Muscle layer of colon (tissue), 2 donors: ENCODE results near the gene TRAM2.
"Not testable (repeated sequence)": the region's sequence is repeated elsewhere in the genome, so short reads cannot be mapped to it uniquely, and the experiment has no call there.

Experiments
- H3K27ac ChIP-seq: one replicate; pipeline ENCODE4 v1.7.0; 2013; ENCODE audit warnings: low read depth, mild to moderate bottlenecking, low read length, moderate library complexity
- H3K27me3 ChIP-seq, 2 donors: one replicate each; pipeline ENCODE4 v1.7.0; 2013; ENCODE audit warnings: low read length in 2 of 2, mild to moderate bottlenecking in 2 of 2; ENCODE audit not compliant: insufficient read depth in 2 of 2, control insufficient read depth in 1 of 2
- H3K36me3 ChIP-seq: one replicate; pipeline ENCODE4 v1.7.0; 2013; ENCODE audit warnings: mild to moderate bottlenecking, low read length; ENCODE audit not compliant: insufficient read depth
- H3K4me1 ChIP-seq: one replicate; pipeline ENCODE4 v1.7.0; 2013; ENCODE audit warnings: mild to moderate bottlenecking, low read length; ENCODE audit not compliant: insufficient read depth
- H3K4me3 ChIP-seq, 2 donors: one replicate each; pipeline ENCODE4 v1.7.0; 2013; ENCODE audit warnings: low read length in 2 of 2, low read depth in 1 of 2, mild to moderate bottlenecking in 1 of 2, moderate library complexity in 1 of 2
- H3K9ac ChIP-seq: one replicate; pipeline ENCODE4 v1.7.0; 2013; ENCODE audit warnings: low read length
- H3K9me3 ChIP-seq: one replicate; pipeline ENCODE4 v1.7.0; 2013; ENCODE audit warnings: mild to moderate bottlenecking, low read length
- donor health status: abdominal sarcoma.
- donor health status: Adenocarcinoma of cecum.

The TRAM2 gene

DNA sequence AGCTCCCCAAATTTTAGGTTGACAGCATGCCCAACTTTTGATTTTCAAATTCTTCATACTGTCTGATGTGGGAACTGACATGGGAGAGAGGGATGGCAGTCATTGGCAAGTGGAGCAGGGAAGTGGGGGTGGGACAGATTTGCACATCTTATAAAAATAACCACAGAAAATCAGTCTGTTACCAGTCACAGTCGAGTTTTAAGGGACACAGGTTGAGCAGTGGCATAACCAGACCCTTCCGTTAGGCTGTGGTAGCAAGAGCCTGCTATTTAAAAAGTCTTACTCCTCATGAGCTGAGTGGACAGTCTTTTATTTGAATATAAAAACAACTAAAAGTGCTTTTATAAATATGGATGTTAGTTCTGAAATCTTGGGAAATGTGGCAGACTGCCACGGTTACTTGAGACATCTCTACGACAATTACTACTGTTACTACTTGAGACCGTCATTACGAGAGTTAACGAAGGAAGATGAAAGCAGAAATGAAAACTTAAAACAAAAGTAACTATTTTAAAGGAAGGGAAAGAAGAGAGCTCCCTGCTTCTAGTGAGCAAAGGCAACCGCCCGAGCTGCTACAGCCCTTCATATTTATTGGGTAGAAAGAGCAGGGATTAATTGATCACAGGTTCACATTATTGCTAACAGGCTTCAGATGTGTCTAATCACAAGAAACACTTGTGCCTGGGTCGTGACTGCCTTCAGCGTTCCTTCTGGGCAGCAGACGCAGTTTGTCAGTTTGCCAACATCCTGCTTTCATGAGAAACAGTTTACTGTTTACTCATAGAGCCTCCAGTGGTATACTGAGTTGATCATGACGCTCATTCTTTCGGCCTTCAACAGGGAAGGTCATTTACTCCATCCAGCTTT is 85.4 kb downstream of the TRAM2 start:
- H3K9ac ChIP-seq: no peak overlapping the region
- no peaks in the 10 kb centered on the region for H3K27me3 ChIP-seq
- no peaks in the 10 kb centered on the region for H3K36me3 ChIP-seq
- no peaks in the 10 kb centered on the region for H3K4me1 ChIP-seq
- no peak overlapping the region for H3K27ac ChIP-seq
- H3K4me3 ChIP-seq: no peak overlapping the region
- no peaks in the 10 kb centered on the region for H3K9me3 ChIP-seq

DNA sequence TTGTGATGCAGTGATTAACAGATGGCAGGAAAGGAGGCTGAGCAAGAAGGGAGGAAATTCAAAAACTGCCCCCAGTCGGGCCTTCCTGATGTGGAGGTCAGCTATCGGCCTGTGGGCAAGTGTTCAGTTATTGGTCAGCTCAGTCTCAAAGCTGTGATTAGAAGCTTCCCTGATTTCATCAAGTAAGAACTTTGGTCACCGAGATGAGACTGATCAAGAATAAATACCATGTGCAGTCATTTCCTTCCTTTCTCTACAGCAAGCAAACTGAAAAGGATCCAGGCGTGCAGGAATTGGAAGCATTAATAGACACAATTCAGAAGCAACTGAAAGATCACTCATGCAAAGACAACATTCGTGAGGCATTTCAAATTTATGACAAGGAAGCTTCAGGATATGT is 87.0 kb downstream of the TRAM2 start:
- Histone ChIP-seq H3K27me3 (no peaks in the 10 kb centered on the region), H3K36me3 (no peaks in the 10 kb centered on the region), H3K4me3 (no peak overlapping the region), H3K4me1 (no peaks in the 10 kb centered on the region), H3K9ac (no peak overlapping the region), H3K9me3 (no peaks in the 10 kb centered on the region), H3K27ac (no peak overlapping the region)

DNA sequence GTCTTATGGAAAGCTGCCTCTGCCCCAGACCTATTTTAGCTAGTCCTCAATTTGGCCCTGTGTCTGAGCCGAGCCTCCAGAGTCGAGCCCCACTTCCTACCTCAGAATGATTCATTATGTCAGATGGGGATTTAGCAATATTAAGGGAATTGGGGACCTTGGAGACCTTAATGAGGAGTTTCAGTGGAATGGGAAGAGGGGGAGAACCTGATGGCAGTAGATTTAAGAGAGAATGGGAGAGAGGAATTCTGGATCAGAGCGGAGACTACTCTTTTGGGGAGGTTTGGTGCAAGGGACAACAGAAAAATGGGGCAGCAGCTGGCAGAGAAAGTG is 93.2 kb downstream of the TRAM2 start:
- Histone ChIP-seq H3K9ac (no peak overlapping the region), H3K9me3 (no peaks in the 10 kb centered on the region), H3K4me3 (no peak overlapping the region), H3K36me3 (no peaks in the 10 kb centered on the region), H3K27ac (no peak overlapping the region), H3K27me3 (no peaks in the 10 kb centered on the region), H3K4me1 (no peaks in the 10 kb centered on the region)

DNA sequence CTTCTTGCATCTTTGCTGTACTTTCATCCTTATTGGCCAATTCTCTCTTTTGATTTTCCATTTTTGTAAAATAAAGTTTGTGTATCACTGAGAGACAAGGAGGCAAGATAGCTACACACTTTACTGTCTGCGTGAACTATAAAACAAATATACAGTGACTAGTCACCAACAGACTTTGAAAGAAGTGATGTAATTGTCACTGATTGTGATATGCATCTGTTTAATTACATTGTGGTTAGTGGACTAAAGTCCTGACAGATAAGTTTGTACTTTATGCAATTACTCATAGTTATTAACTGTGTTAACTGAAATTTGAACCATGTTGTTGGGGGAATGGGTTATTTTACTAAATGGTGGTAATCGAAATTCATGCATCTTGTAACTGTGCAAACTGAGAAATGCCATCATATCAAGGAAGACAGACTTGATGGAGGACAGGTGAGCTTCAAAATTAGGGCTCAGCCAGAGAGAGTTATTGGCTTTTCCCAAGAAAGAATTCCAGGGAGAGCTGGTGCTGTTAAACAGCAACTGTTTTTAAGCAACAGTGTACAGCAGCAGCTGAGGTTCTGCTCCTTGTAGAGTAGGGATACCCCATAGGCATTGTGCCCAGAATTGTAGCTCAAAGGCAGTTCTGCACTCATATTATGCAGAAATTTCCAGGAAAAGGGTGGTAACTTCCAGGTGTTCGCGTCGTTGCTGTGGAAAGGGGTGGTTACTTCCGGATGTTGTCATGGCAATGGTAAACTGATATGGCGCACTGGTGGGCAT is 93.8 kb downstream of the TRAM2 start:
- H3K27me3 ChIP-seq: no peaks in the 10 kb centered on the region
- H3K9me3 ChIP-seq: no peaks in the 10 kb centered on the region
- no peaks in the 10 kb centered on the region for H3K4me1 ChIP-seq
- no peak overlapping the region for H3K9ac ChIP-seq
- H3K27ac ChIP-seq: no peak overlapping the region
- no peaks in the 10 kb centered on the region for H3K36me3 ChIP-seq
- H3K4me3 ChIP-seq: no peak overlapping the region

DNA sequence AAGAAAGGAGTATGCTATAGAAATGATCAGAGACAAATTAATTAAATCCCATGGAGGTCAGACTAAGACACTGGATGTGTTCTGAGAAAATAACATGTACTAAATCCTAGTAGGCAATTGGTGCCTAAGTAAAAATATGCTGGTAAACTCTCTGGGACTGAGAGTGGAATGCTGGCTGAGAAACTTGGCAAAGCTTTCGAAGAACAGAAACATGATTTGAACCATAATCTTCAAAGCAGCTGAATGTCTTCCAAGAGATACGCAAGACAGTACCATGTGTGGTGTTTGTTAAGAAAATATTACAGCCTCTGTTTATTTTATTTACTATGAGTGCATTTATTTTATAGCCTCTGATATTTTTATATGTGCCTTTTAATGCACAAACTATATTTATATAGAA is 101.6 kb downstream of the TRAM2 start:
- Histone ChIP-seq H3K4me3 (no peak overlapping the region), H3K9me3 (no peaks in the 10 kb centered on the region), H3K9ac (no peak overlapping the region)

DNA sequence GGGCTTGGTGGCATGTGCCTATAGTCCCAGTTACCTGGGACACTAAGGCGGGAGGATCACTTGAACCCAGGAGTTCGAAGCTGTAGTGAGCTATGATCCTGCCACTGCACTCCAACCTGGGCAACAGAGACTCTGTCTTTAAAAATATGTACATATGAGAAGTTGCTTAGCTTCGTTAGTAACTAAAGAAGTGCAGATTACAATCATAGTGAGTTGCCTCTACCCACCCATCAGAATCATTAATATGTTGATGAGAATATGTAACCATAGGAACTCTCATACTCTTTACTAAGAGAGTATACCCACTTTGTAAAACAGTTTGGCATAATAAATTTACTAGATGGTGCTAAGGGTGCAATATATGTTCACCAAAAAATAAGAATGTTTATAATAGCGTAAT is 102.7 kb downstream of the TRAM2 start:
- Histone ChIP-seq H3K4me3 (no peak overlapping the region), H3K36me3 (no peaks in the 10 kb centered on the region), H3K9me3 (no peaks in the 10 kb centered on the region), H3K27ac (no peak overlapping the region), H3K9ac (no peak overlapping the region), H3K27me3 (no peaks in the 10 kb centered on the region), H3K4me1 (no peaks in the 10 kb centered on the region)

More for the DNA sequence above, 101.6 kb downstream of the TRAM2 start:
- no peaks in the 10 kb centered on the region for H3K36me3 ChIP-seq
- H3K4me1 ChIP-seq: no peaks in the 10 kb centered on the region
- no peaks in the 10 kb centered on the region for H3K27me3 ChIP-seq
- no peak overlapping the region for H3K27ac ChIP-seq

DNA sequence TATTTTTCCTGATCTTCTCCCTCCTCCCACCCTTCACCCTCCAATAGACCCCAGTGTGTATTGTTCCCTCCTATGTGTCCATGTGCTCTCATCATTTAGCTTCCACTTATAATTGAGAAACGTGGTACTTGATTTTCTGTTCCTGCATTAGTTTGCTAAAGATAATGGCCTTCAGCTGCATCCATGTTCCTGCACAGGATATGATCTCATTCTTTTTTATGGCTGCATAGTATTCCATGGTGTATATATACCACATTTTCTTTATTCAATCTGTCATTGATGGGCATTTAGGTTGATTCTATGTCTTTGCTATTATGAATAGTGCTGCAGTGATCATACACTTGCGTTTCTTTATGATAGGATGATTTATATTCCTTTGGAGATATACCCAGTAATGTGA is 115.7 kb downstream of the TRAM2 start:
- H3K27ac ChIP-seq, H3K4me1 ChIP-seq, H3K36me3 ChIP-seq, H3K4me3 ChIP-seq, H3K9ac ChIP-seq, H3K9me3 ChIP-seq, H3K27me3 ChIP-seq: not testable (repeated sequence)

DNA sequence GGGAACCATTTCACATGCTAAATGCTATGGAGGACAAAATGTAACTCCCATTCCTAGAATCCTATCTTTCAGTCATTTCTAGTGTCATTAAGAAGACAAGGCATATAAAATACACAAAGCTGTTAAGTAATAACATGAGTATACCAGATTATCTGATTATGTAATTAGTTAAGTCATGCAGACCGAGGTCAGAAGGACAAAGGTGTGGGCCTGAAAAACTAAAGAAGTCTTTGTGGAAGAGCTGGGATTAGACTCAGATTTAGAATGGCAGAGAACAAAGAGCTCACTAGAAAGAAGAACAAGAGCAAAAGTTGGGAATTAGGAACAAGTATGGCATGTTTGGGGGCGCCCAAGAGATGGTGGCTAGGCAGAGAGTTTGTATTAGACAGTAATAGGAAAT is 119.8 kb downstream of the TRAM2 start:
- Histone ChIP-seq H3K27ac (no peak overlapping the region), H3K9ac (no peak overlapping the region), H3K27me3 (no peaks in the 10 kb centered on the region), H3K9me3 (no peaks in the 10 kb centered on the region), H3K36me3 (no peaks in the 10 kb centered on the region), H3K4me1 (no peaks in the 10 kb centered on the region), H3K4me3 (no peak overlapping the region)

DNA sequence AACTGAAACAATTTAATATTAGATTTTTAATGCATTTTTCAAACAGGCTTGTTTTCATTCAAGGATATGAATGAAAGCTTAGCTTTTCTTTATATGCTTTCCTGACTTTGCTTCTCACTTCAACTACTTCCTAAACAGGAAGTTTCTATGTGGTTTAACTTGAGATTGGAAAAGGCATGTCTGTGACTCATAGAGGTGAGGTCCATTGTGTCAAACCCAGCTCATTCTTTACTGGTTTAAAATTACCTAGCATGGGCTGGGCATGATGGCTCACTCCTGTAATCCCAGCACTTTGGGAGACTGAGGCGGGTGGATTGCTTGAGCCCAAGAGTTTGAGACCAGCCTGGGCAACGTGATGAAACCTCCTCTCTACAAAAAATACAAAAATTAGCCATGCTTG is 122.3 kb downstream of the TRAM2 start:
- Histone ChIP-seq H3K4me3 (no peak overlapping the region), H3K36me3 (no peaks in the 10 kb centered on the region), H3K9ac (no peak overlapping the region), H3K27ac (no peak overlapping the region), H3K9me3 (no peaks in the 10 kb centered on the region), H3K4me1 (no peaks in the 10 kb centered on the region), H3K27me3 (no peaks in the 10 kb centered on the region)
